Measurements from ENCODE around the gene HCN3.
"Not testable (repeated sequence)": the region's sequence is repeated elsewhere in the genome, so short reads cannot be mapped to it uniquely, and the experiment has no call there.

Gene HCN3

DNA sequence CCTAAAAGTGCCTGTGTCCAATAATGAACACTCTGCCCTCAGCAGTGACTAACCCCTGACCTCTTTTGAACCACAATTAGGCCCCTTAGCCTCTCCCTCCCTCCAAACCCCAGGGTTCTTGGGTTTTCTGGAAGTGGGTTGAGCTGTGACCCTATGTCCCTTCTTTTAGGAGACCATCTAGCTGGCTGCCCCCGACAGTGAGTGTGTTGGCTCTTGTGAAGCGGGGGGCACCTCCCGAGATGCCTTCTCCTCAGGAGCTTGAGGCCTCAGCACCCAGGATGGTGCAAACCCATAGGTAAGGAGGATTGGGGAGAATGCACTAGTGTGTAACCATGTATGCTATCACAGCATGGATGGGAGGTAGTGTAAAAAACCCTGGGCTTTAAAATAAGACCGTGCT lies 50.7 kb downstream of the HCN3 start:
- no peak overlapping the region for H3K9ac ChIP-seq (ENCODE audit: low read depth, low read length)
- H3K27me3 ChIP-seq (ENCODE audit: control insufficient read depth, insufficient read depth, low read length): no peaks in the 10 kb centered on the region
- no peak overlapping the region for H3K4me3 ChIP-seq (ENCODE audit: low read length)
- H3K9me3 ChIP-seq (replicated peaks; ENCODE audit: low read length): no peaks in the 10 kb centered on the region
- H3K36me3 ChIP-seq (ENCODE audit: insufficient read depth, low read length): peaks cover 42% of the 10 kb centered on the region
- peaks cover 9% of the 10 kb centered on the region for H3K4me1 ChIP-seq (ENCODE audit: control insufficient read depth, insufficient read depth, low read length)
- no peak overlapping the region for H3K4me2 ChIP-seq (ENCODE audit: low read length)

DNA sequence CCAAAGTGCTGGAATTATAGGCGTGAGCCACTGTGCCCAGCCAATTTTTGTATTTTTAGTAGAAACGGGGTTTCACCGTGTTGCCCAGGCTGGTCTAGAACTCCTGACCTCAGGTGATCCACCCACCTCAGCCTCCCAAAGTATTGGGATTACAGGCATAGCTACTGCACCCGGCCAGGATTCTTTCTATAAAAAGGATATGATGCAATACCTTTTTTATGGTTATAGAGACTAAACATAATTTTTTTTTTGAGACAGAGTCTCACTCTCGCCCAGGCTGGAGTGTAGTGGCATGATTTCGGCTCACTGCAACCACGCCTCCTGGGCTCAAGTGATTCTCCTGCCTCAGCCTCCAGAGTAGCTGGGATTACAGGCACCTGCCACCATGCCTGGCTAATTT lies 51.6 kb downstream of the HCN3 start:
- H3K4me3 ChIP-seq (ENCODE audit: low read length); H3K27me3 ChIP-seq (ENCODE audit: control insufficient read depth, insufficient read depth, low read length); H3K9ac ChIP-seq (ENCODE audit: low read depth, low read length); H3K4me1 ChIP-seq (ENCODE audit: control insufficient read depth, insufficient read depth, low read length); H3K9me3 ChIP-seq (replicated peaks; ENCODE audit: low read length); H3K4me2 ChIP-seq (ENCODE audit: low read length): not testable (repeated sequence)
- H3K36me3 ChIP-seq (ENCODE audit: insufficient read depth, low read length): peaks cover 46% of the 10 kb centered on the region

DNA sequence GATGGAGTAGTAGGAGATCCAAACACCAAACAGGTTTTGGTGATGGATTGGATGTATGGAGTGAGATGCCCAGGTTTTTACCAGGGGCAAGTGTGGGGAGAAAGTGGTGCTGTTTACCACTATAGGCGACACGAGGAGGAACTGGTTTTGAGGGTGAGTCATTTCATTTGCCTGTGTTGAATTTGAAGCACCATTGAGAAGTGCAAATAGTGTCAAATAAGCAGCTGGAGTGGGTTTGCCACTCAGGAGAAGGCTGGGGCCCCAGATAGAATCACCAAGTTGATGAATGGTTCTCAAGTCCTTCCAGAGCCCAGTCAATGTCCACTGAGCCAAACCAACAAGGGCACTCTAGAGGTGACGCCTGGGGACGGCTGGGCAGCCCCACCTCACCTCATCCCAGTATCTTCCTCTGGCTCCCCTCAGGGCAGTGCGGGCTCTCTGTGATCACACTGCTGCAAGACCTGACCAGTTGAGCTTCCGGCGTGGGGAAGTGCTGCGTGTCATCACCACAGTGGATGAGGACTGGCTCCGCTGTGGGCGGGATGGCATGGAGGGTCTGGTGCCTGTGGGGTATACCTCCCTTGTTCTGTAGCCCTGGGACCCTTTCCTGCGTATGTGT lies 52.8 kb downstream of the HCN3 start:
- Histone ChIP-seq H3K36me3 (ENCODE audit: insufficient read depth, low read length) (peaks cover 51% of the 10 kb centered on the region), H3K9me3 (replicated peaks; ENCODE audit: low read length) (no peaks in the 10 kb centered on the region), H3K4me2 (ENCODE audit: low read length) (no peak overlapping the region), H3K4me3 (ENCODE audit: low read length) (no peak overlapping the region), H3K27me3 (ENCODE audit: control insufficient read depth, insufficient read depth, low read length) (no peaks in the 10 kb centered on the region), H3K4me1 (ENCODE audit: control insufficient read depth, insufficient read depth, low read length) (peaks cover 8% of the 10 kb centered on the region), H3K9ac (ENCODE audit: low read depth, low read length) (no peak overlapping the region)

DNA sequence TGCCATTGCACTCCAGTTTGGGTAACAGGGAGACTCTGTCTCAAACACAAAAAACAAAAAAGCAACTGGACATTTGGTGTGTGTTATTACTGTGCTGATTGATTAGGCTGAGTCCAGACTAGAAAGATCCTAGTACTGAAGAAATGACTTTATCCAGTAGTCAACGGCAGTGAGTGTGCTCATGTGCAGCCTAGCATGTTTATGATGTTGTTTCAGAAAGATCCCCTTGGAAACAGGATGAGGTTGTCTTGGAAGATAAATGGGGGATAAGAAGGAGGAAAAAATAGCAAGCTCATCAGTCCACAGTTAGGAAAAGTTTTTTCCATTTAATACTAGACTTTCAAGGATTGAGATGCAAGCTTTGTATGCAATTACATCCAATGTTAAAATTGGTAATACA lies 57.7 kb downstream of the HCN3 start:
- H3K9me3 ChIP-seq (replicated peaks; ENCODE audit: low read length): no peaks in the 10 kb centered on the region
- H3K36me3 ChIP-seq (ENCODE audit: insufficient read depth, low read length): peaks cover 67% of the 10 kb centered on the region
- H3K4me3 ChIP-seq (ENCODE audit: low read length): no peak overlapping the region
- H3K4me2 ChIP-seq (ENCODE audit: low read length): no peak overlapping the region
- no peaks in the 10 kb centered on the region for H3K27me3 ChIP-seq (ENCODE audit: control insufficient read depth, insufficient read depth, low read length)
- no peak overlapping the region for H3K9ac ChIP-seq (ENCODE audit: low read depth, low read length)
- H3K4me1 ChIP-seq (ENCODE audit: control insufficient read depth, insufficient read depth, low read length): no peaks in the 10 kb centered on the region
